Lung (tissue), 12 donors: ENCODE results near the gene LAMC3. TPM values are rescaled to one million over a fixed set of nuclear protein-coding genes. Genes with fewer than 3 reads are reported as not detected.

Source experiments
- ATAC-seq: fragments of 200-7000 bp; cut with Tn5 transposase; one replicate; pipeline ENCODE4 v1.9.1; 2020; ENCODE audit warnings: moderate number of reproducible peaks; ENCODE audit not compliant: insufficient read depth, low FRiP score
- DNase-seq, 3 donors: peaks; one replicate each; pipeline ENCODE4 v3.0.0-alpha.2; 2013 to 2017
- H3K27ac ChIP-seq, 2 donors: one replicate each; pipeline ENCODE4 v1.5.1; 2013; ENCODE audit warnings: mild to moderate bottlenecking in 2 of 2, moderate library complexity in 2 of 2, control low read depth in 1 of 2, inconsistent platforms in 1 of 2, low read depth in 1 of 2, low read length in 1 of 2
- H3K27me3 ChIP-seq, 3 donors: one replicate each; pipeline ENCODE4 v1.5.1; 2013; ENCODE audit warnings: low read length in 2 of 3; ENCODE audit not compliant: control insufficient read depth in 3 of 3, insufficient read depth in 3 of 3
- H3K36me3 ChIP-seq, 4 donors: one replicate each; pipeline ENCODE4 v1.5.1; 2013; ENCODE audit warnings: low read length in 4 of 4, mild to moderate bottlenecking in 1 of 4, moderate library complexity in 1 of 4; ENCODE audit not compliant: control insufficient read depth in 4 of 4, insufficient read depth in 4 of 4
- H3K4me1 ChIP-seq, 5 donors: one replicate each; pipeline ENCODE4 v1.5.1; 2013; ENCODE audit warnings: low read length in 5 of 5, mild to moderate bottlenecking in 2 of 5, moderate library complexity in 1 of 5; ENCODE audit not compliant: control insufficient read depth in 5 of 5, insufficient read depth in 5 of 5
- H3K4me3 ChIP-seq: one replicate; pipeline ENCODE4 v1.5.1; 2013; ENCODE audit warnings: mild to moderate bottlenecking, control low read depth, moderate library complexity
- H3K9ac ChIP-seq, 2 donors: one replicate each; pipeline ENCODE4 v1.5.1; 2013; ENCODE audit warnings: low read length in 2 of 2, control low read depth in 1 of 2; ENCODE audit not compliant: insufficient read depth in 1 of 2
- H3K9me3 ChIP-seq, 4 donors: one replicate each; pipeline ENCODE4 v1.5.1; 2013; ENCODE audit warnings: low read length in 3 of 4, mild to moderate bottlenecking in 1 of 4, moderate library complexity in 1 of 4; ENCODE audit not compliant: control insufficient read depth in 4 of 4, insufficient read depth in 3 of 4
- WGBS, 2 donors: extraction: QIAGEN DNeasy Blood & Tissue Kit; methylation state at CpG; one replicate each; pipeline ENCODE4 v1.1.7; 2013; 5-methylcytosine and 5-hydroxymethylcytosine counted together
- polyA plus RNA-seq, 2 donors: library from polyadenylated mRNA; stranded (reverse); fragments of 200-250 nt; gene quantifications; one replicate each; pipeline ENCODE4 v1.2.1, GENCODE V29; 2013
- total RNA-seq, 2 donors: library from RNA; depleted of rRNA in 1 of 2; stranded (reverse); fragments of >200 nt in 1 of 2; gene quantifications; one replicate each; pipeline ENCODE4 v1.2.1, GENCODE V29; 2014 to 2021
- TF ChIP-seq, protein P1 (sequence below): IDR thresholded peaks from 2 replicates; pipeline ENCODE4 v1.5.1; 2012; ENCODE audit warnings: mild to moderate bottlenecking; ENCODE audit errors: control extremely low read depth, extremely low read depth
- donor health status: control.
- donor health status: control.
- donor health status: Bipolar disorder and iron deficiency.
- donor health status: healthy.
- donor health status: DM: yes; HTN: yes; CAD: no.

The LAMC3 gene
- total and polyA plus RNA-seq, 4 donors: 10.5 to 24.3 (median 14.1) TPM

DNA sequence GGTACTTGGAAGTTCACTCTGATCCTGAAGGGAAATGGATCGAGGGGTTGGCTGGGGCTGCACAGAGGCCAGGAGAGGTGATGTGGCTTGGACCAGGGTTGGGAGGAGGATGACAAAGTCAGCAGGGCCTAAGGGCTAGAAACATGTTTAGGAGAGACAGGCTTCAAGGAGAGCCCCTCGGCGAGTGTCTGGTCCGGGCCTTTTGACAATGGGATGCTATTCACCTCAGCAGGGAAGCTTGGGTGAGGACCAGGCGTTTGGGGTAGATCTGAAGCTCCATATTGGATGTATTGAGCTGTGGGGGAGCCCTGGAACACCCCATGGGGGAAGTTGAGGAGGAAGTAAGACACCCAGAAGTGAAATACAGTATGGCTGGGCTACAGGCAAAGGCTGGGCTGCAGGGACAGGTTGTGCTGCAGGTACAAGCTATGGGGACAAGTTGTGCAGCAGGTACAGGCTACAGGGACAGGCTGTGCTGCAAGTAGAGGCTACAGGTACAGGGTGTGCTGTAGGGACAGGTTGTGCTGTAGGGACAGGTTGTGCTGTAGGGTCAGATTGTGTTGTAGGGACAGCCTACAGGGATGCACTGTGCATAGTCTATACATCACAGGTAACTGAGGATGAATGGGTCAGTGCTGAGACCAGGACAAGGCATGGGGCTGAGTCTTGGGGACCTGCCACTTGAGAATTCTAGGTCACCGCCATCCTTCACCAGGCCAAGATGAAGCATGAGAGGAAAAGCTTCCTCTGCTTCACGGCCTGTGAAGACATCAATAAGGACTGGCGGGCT is 47.3 kb upstream of the LAMC3 start:
- TF ChIP-seq, protein P1, sequence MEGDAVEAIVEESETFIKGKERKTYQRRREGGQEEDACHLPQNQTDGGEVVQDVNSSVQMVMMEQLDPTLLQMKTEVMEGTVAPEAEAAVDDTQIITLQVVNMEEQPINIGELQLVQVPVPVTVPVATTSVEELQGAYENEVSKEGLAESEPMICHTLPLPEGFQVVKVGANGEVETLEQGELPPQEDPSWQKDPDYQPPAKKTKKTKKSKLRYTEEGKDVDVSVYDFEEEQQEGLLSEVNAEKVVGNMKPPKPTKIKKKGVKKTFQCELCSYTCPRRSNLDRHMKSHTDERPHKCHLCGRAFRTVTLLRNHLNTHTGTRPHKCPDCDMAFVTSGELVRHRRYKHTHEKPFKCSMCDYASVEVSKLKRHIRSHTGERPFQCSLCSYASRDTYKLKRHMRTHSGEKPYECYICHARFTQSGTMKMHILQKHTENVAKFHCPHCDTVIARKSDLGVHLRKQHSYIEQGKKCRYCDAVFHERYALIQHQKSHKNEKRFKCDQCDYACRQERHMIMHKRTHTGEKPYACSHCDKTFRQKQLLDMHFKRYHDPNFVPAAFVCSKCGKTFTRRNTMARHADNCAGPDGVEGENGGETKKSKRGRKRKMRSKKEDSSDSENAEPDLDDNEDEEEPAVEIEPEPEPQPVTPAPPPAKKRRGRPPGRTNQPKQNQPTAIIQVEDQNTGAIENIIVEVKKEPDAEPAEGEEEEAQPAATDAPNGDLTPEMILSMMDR: no peak
- Histone ChIP-seq H3K4me1 (no peaks in the 10 kb centered on the region), H3K27me3 (no peaks in the 10 kb centered on the region), H3K9me3 (no peaks in the 10 kb centered on the region), H3K9ac (no peak overlapping the region), H3K27ac (no peak overlapping the region), H3K36me3 (no peaks in the 10 kb centered on the region), H3K4me3 (no peak overlapping the region)
- 86 to 94% methylated on average over 8 of the region's 8 CpGs for WGBS, 2 donors
- DNase-seq (no peak), ATAC-seq (no peak)

DNA sequence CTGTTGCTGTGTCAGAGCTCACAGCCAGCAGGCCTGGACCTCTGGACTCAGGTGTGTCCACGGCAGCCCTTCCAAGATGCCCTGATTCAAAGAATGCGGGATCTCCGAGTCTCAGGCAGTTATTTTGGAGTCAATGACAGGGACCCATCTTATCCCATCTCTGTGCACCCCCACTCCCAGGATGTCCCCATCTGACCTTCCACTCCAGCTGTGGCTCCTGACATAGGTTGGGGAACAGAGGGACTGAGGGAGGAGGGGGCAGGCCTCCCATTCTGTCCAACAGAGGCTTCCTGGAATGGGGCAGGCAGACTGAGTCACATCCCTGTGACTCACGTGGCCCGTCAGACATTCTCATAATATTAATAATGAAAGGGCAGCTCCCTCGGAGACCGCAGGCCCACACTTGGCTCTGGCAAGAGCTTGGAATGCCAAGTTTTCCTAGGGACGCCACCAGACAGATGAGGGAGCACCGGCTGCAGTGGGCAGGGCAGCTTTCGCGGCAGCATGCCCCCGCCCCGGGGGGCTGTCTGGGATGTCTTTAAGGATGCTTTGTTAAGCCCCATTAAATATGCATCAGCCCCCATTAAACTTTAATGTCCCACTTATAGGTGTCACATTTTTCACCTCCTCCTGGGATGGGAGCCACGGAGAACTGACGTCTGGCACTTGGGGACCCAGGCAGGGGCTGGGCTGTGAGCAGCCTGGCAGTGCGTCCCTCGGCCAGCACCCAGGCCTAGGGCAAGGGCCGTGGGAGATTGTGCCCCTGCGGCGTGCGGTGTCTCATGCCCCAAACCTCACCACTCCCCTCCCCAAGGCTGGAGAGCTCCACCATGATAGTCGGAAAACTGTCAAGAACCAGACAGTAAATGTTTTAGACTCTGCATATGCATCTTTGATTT is 46.3 kb upstream of the LAMC3 start:
- Histone ChIP-seq H3K9me3 (no peaks in the 10 kb centered on the region), H3K27me3 (no peaks in the 10 kb centered on the region), H3K9ac (no peak overlapping the region), H3K27ac (no peak overlapping the region), H3K4me3 (no peak overlapping the region), H3K4me1 (no peaks in the 10 kb centered on the region), H3K36me3 (no peaks in the 10 kb centered on the region)
- no peak for DNase-seq
- TF ChIP-seq, protein P1: no peak
- 62 to 68% methylated on average over 22 of the region's 22 CpGs for WGBS, 2 donors
- peak; percentile 67 for ATAC-seq

DNA sequence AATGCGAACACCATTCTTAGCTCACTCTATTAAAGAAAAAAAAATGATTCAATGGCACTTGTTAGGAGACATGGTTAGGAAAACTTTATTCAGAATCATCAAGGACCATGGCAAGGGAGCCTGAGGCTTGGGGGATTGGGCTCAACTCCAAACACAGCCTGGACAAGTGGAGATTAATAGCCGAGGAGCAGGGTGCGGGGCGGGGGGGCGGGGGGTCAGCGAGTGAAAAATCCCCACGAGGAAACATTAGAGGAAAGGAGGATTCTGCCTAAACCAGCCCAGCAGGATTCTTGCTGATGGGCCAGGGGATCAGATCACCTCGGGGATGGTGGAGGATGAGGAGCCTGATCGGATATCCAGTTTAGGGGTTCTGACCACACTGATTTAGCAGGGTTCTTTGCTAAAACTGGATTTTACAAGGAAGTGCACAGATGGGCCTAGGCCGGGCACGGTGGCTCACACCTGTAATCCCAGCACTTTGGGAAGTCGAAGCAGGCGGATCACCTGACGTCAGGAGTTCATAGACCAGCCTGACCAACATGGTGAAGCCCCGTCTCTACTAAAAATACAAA is 45.6 kb upstream of the LAMC3 start:
- no peak overlapping the region for H3K4me3 ChIP-seq
- ATAC-seq: no peak
- no peaks in the 10 kb centered on the region for H3K36me3 ChIP-seq
- TF ChIP-seq, protein P1: no peak
- no peak overlapping the region for H3K27ac ChIP-seq
- 83 to 88% methylated on average over 15 of the region's 15 CpGs for WGBS, 2 donors
- H3K4me1 ChIP-seq: no peaks in the 10 kb centered on the region
- no peak for DNase-seq
- no peaks in the 10 kb centered on the region for H3K9me3 ChIP-seq
- no peak overlapping the region for H3K9ac ChIP-seq
- H3K27me3 ChIP-seq: no peaks in the 10 kb centered on the region
